MCF 10A (cell line): Measurements from ENCODE around the gene MMP19. TPM values are rescaled to one million over a fixed set of nuclear protein-coding genes. Genes with fewer than 3 reads are reported as not detected.

Source experiments
- Bru-seq: library from RNA; stranded (reverse); fragments of 400-500 nt; gene quantifications from one replicate; lab custom pipeline; 2021; lab: Mats Ljungman, UMichigan
- BruChase-seq, 2 experiments: library from RNA; stranded (reverse); fragments of 400-500 nt; gene quantifications; one replicate each; lab custom pipeline; 2021; lab: Mats Ljungman, UMichigan
- BruUV-seq: library from RNA; stranded (reverse); fragments of 400-500 nt; replicated peaks from 2 replicates; lab custom pipeline; 2021; lab: Mats Ljungman, UMichigan
- CTCF ChIA-PET: fragments of 300-600 bp; sonication (Branson Sonifier 250); formaldehyde crosslinking; extraction: SDS; loops from one replicate; lab custom pipeline; 2021; ENCODE audit warnings: antibody characterized with exemption, inconsistent platforms; lab: Yijun Ruan, JAX
- POLR2A ChIA-PET: fragments of 300-600, 350-650 bp; sonication (Branson Sonifier 250); formaldehyde crosslinking; extraction: SDS; loops from one replicate; lab custom pipeline; 2020; ENCODE audit warnings: antibody characterized with exemption, inconsistent platforms; lab: Yijun Ruan, JAX
- DNase-seq: peaks from one replicate; pipeline ENCODE4 v3.0.0-alpha.2; 2018; ENCODE audit not compliant: unreplicated experiment
- H3K27ac Mint-ChIP-seq: one replicate; pipeline ENCODE4 v1.8.0; 2022; ENCODE audit warnings: mild to moderate bottlenecking, low read depth, mixed read lengths; ENCODE audit not compliant: unreplicated experiment
- H3K27me3 Mint-ChIP-seq: one replicate; pipeline ENCODE4 v1.8.0; 2022; ENCODE audit warnings: mixed read lengths; ENCODE audit not compliant: insufficient read depth, unreplicated experiment
- H3K36me3 Mint-ChIP-seq: one replicate; pipeline ENCODE4 v1.8.0; 2022; ENCODE audit warnings: mild to moderate bottlenecking, moderate library complexity, mixed read lengths; ENCODE audit not compliant: insufficient read depth, unreplicated experiment
- H3K4me1 Mint-ChIP-seq: one replicate; pipeline ENCODE4 v1.8.0; 2022; ENCODE audit warnings: mixed read lengths; ENCODE audit not compliant: insufficient read depth, unreplicated experiment
- H3K4me3 Mint-ChIP-seq: one replicate; pipeline ENCODE4 v1.8.0; 2022; ENCODE audit warnings: mild to moderate bottlenecking, moderate library complexity, mixed read lengths; ENCODE audit not compliant: unreplicated experiment
- H3K9me3 Mint-ChIP-seq: one replicate; pipeline ENCODE4 v1.8.0; 2022; ENCODE audit warnings: mixed read lengths; ENCODE audit not compliant: unreplicated experiment
- CTCF ChIP-seq: fragments of 200-600 bp; IDR thresholded peaks from one replicate; pipeline ENCODE4 v1.8.0; 2022; ENCODE audit warnings: antibody characterized with exemption, mild to moderate bottlenecking; ENCODE audit not compliant: unreplicated experiment
- intact Hi-C: fragments of 100-400 bp; cut with micrococcal nuclease; formaldehyde crosslinking; loops from 2 replicates; pipeline ENCODE4 v1.14.1; 2022
- long read RNA-seq: library from polyadenylated mRNA; stranded (forward); transcript quantifications from one replicate; pipeline ENCODE4 v2.0.0, GENCODE V29; 2022
- total RNA-seq: library from RNA; stranded (reverse); gene quantifications from 2 replicates; pipeline ENCODE4 v1.2.3, GENCODE V29; 2022

Gene MMP19
- total RNA-seq: 3.3 and 3.7 TPM in 2 replicates
- percentile 42 among the genes with signal in this experiment for Bru-seq, nascent RNA
- BruChase-seq, experiment 1, labeled RNA remaining after a 6-hour chase: percentile 44 among the genes with signal in this experiment
- BruChase-seq, experiment 2, labeled RNA remaining after a 2-hour chase: percentile 48 among the genes with signal in this experiment
- long read RNA-seq, partial matches to known transcripts: 0 of 7 reads
- long read RNA-seq, other reads (novel, unspliced or antisense): 3 of 7 reads

DNA sequence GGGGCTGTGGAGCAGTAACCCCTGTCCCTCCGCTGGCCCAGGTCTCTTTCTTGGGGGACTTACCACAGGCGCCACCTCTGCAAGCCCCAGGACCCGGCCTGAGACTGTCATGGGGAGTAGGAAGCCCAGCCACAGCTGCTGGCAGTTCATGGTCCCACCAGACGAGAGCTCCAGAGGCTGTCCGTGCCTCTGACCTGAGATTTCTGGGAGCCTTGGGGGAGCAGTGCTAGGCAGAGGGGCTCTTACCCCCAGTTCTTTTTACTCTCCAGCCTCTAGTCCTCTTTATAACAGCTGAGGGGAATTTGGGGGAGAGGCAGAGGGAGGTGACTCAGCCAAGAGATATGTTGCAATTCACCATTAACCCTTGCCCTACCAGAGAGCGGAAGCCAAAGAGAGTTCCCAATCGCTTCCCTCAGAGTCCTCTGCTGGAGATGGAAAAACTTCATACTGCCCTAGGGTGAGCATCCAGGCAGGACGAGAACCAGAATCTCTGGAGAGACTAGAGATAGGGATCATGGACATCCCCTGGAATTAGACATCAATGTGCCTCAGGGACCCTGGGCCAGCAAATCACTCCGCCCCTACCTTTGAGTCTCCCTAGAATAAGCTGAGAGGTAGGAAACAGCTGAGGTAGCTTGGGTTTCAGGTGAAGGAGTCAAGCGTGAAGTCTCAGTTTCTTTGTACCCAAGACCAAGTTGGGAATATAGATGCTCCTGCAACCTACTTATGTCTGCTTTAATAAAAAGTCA lies at the start of gene MMP19:
Gene MMP19, minus strand, starts transcription at position 256 of the 749 bp plus-strand sequence. Its CDS starts 106 bp downstream, at position 150.
- peaks cover 25% of the 10 kb centered on the region for H3K4me1 Mint-ChIP-seq
- BruUV-seq: no TSS peak
- H3K27ac Mint-ChIP-seq: peak within 1 kb of the TSS; percentile 85
- H3K27me3 Mint-ChIP-seq: no peaks in the 10 kb centered on the region
- TF ChIP-seq CTCF: no peak
- ChIA-PET POLR2A (interaction anchor here (1.0 to 2.4 kb wide), 3 partner anchors 13 to 25 kb away, joined by 5 to 10 read pairs (median 9); partner anchors contain the start of genes DNAJC14, ORMDL2 and SARNP), CTCF (interaction anchor here (0.6 to 0.8 kb wide), 2 partner anchors 83 to 150 kb away, joined by 3 to 4 read pairs; no protein-coding TSS in a partner anchor)
- H3K36me3 Mint-ChIP-seq: no peaks in the 10 kb centered on the region
- intact Hi-C loops: no loop called here
- no peaks in the 10 kb centered on the region for H3K9me3 Mint-ChIP-seq
- DNase-seq: peak; percentile 77
- peak within 1 kb of the TSS; percentile 78 for H3K4me3 Mint-ChIP-seq

GRCh38 chr12:55891310-55891709 lies 48.6 kb upstream of the MMP19 start:
- POLR2A ChIA-PET: interaction anchor here (1.5 kb wide), 1 partner anchor 12 kb away, joined by 3 read pairs; no protein-coding TSS in a partner anchor
- no TSS peak for BruUV-seq
- peaks cover 8% of the 10 kb centered on the region for H3K9me3 Mint-ChIP-seq

DNA sequence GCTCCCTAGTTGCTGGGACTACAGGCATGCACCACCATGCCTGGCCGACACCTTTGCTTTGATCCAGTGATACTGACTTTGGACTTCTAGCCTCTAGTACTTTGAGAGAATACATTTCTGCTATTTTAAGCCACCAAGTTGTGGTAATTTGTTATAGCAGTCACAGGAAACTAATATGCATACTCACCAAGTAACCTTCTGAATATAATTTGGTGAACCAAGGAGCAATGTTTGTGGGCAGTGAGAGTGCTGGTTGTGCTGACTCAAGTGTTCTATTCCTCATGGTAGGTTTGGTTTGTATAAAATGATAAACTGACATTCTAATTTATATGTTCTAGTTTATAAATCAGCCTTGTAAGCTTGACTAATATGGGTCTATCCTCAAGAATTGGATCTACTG lies 42.4 kb upstream of the MMP19 start:
- Mint-ChIP-seq H3K27ac (no peak overlapping the region), H3K9me3 (no peaks in the 10 kb centered on the region), H3K27me3 (no peaks in the 10 kb centered on the region), H3K4me1 (no peaks in the 10 kb centered on the region), H3K36me3 (peaks cover 6% of the 10 kb centered on the region), H3K4me3 (no peak overlapping the region)
- ChIA-PET POLR2A (no interaction called here), CTCF (interaction anchor here (1.0 kb wide), 1 partner anchor 58 kb away, joined by 4 read pairs; no protein-coding TSS in a partner anchor)
- no peak for DNase-seq
- intact Hi-C loops: no loop called here
- no peak for TF ChIP-seq CTCF
- BruUV-seq: no TSS peak

More at GRCh38 chr12:55891310-55891709, 48.6 kb upstream of the MMP19 start:
- Mint-ChIP-seq H3K27me3 (no peaks in the 10 kb centered on the region), H3K4me3 (no peak overlapping the region), H3K36me3 (no peaks in the 10 kb centered on the region), H3K27ac (no peak overlapping the region), H3K4me1 (no peaks in the 10 kb centered on the region)
- no peak for TF ChIP-seq CTCF
- DNase-seq: no peak
- intact Hi-C loops: no loop called here
- CTCF ChIA-PET: interaction anchor here (0.6 kb wide), 1 partner anchor 57 kb away, joined by 3 read pairs; no protein-coding TSS in a partner anchor

- ChIA-PET CTCF (interaction anchor here (0.7 to 2.0 kb wide), 2 partner anchors 30 to 49 kb away, joined by 3 to 6 read pairs; no protein-coding TSS in a partner anchor), POLR2A (interaction anchor here (1.1 to 1.8 kb wide), 3 partner anchors 30 to 60 kb away, joined by 3 to 12 read pairs (median 6); partner anchors contain the start of genes DNAJC14, ORMDL2 and SARNP)
- no peak for TF ChIP-seq CTCF
- Mint-ChIP-seq H3K4me3 (no peak overlapping the region), H3K36me3 (peaks cover 6% of the 10 kb centered on the region), H3K4me1 (no peaks in the 10 kb centered on the region), H3K27ac (no peak overlapping the region), H3K27me3 (no peaks in the 10 kb centered on the region), H3K9me3 (peaks cover 10% of the 10 kb centered on the region)
- no TSS peak for BruUV-seq
- intact Hi-C loops: no loop called here
- DNase-seq: no peak
Measured at GRCh38 chr12:55877824-55878223, 35.1 kb upstream of the MMP19 start.
